Measurements from ENCODE around the gene ZNF560. TPM values are rescaled to one million over a fixed set of nuclear protein-coding genes. Genes with fewer than 3 reads are reported as not detected.

Gene ZNF560
- total RNA-seq, 1 donor from 2014 or later: not detected

DNA sequence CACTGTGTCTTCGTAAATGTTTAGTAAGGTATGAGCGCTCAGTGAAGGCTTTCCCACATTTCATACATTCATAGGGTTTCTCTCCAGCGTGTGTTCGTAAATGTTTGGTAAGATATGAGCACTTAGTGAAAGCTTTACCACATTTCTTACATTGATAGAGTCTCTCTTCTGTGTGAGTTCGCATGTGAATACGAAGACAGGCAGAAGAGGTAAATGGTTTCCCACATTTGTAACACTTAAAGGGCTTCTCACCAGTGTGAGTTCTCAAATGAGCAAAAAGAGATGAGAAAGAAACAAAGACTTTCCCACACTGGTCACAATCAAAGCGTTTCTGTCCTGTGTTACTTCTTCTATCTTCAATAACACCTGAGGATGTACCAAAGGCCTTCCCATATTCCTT is 31.3 kb downstream of the ZNF560 start:
- Mint-ChIP-seq H3K36me3 (ENCODE audit: low read depth) (peaks cover 15% of the 10 kb centered on the region), H3K27ac (ENCODE audit: unreplicated experiment) (no peak overlapping the region), H3K4me3 (ENCODE audit: unreplicated experiment) (no peak overlapping the region), H3K27me3 (ENCODE audit: low read depth) (no peaks in the 10 kb centered on the region), H3K4me1 (ENCODE audit: low read depth) (no peaks in the 10 kb centered on the region), H3K9me3 (ENCODE audit: low read depth) (peaks cover 72% of the 10 kb centered on the region)
- TF ChIP-seq CTCF (IDR thresholded peaks at IDR 0.05): no peak
- DNase-seq (ENCODE audit: low spot score): no peak

DNA sequence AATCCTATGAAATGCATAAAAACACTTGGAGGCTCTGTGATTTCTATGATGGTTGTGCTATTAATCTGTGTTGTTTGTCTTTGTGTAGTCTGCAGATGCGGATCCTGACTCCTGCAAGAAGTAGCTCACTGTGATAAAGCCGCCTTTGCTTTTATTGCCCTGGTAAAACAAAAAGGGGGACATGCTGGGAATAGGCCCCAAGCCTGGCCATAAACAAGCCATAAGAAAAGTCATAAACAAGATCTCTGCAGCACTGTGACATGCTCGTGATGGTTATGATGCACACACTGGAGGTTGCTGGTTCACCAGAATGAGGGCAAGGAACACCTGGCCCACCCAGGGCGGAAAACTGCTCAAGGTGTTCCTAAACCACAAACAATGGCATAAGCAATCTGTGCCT is 36.5 kb downstream of the ZNF560 start:
- H3K4me1 Mint-ChIP-seq (ENCODE audit: low read depth): no peaks in the 10 kb centered on the region
- H3K36me3 Mint-ChIP-seq (ENCODE audit: low read depth): peaks cover 29% of the 10 kb centered on the region
- DNase-seq (ENCODE audit: low spot score): no peak
- H3K27me3 Mint-ChIP-seq (ENCODE audit: low read depth): no peaks in the 10 kb centered on the region
- peaks cover 82% of the 10 kb centered on the region for H3K9me3 Mint-ChIP-seq (ENCODE audit: low read depth)
- H3K4me3 Mint-ChIP-seq (ENCODE audit: unreplicated experiment): no peak overlapping the region
- no peak for TF ChIP-seq CTCF (IDR thresholded peaks at IDR 0.05)
- no peak overlapping the region for H3K27ac Mint-ChIP-seq (ENCODE audit: unreplicated experiment)

DNA sequence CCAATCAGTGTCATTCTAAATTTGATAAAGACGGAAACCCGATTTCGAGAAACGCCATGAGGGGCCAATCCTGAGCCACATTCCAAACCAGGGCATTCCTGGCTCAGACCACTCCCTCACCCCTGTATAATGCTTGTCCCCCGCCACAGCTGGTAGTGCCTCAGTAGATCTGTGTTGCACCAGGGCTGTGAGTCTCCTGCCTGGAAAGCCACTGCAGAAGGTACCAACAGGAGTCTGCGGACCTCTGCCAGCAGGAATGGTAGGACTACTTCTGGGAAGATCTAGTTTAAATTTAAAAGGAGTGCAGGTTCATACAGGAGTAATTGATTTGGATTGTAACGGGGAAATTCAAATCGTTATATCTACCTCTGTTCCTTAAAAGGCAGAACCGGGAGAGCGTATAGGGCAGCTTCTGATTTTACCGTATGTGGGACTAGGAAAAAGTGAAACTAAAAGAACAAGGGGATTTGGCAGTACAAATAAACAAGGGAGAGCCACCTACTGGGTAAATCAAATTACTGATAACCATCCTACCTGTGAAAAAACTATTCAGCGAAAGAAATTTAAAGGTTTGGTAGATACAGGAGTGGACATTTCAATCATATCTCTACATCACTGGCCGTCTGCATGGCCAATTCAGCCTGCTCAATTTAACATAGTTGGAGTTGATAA is 42.3 kb downstream of the ZNF560 start:
- Mint-ChIP-seq H3K27me3 (ENCODE audit: low read depth) (no peaks in the 10 kb centered on the region), H3K9me3 (ENCODE audit: low read depth) (peaks cover 84% of the 10 kb centered on the region), H3K36me3 (ENCODE audit: low read depth) (peaks cover 34% of the 10 kb centered on the region), H3K27ac (ENCODE audit: unreplicated experiment) (no peak overlapping the region), H3K4me3 (ENCODE audit: unreplicated experiment) (no peak overlapping the region), H3K4me1 (ENCODE audit: low read depth) (no peaks in the 10 kb centered on the region)
- no peak for TF ChIP-seq CTCF (IDR thresholded peaks at IDR 0.05)
- no peak for DNase-seq (ENCODE audit: low spot score)

DNA sequence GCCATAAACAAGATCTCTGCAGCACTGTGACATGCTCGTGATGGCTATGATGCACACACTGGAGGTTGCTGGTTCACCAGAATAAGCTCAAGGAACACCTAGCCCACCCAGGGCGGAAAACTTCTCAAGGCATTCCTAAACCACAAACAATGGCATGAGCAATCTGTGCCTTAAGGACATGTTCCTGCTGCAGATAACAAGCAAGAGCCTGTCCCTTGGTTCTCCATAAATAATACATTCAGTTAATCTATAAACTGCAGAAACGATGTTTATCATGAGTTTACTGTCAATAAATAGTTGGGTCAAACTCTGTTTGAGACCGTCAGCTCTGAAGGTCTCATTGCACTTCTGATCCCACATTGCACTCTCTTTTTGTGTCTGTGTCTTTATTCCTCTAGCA is 44.5 kb downstream of the ZNF560 start:
- Mint-ChIP-seq H3K27ac (ENCODE audit: unreplicated experiment) (no peak overlapping the region), H3K4me1 (ENCODE audit: low read depth) (no peaks in the 10 kb centered on the region), H3K9me3 (ENCODE audit: low read depth) (peaks cover 76% of the 10 kb centered on the region), H3K36me3 (ENCODE audit: low read depth) (peaks cover 34% of the 10 kb centered on the region), H3K4me3 (ENCODE audit: unreplicated experiment) (no peak overlapping the region), H3K27me3 (ENCODE audit: low read depth) (no peaks in the 10 kb centered on the region)
- TF ChIP-seq CTCF (IDR thresholded peaks at IDR 0.05): no peak
- no peak for DNase-seq (ENCODE audit: low spot score)

- Mint-ChIP-seq H3K27me3 (ENCODE audit: low read depth) (no peaks in the 10 kb centered on the region), H3K36me3 (ENCODE audit: low read depth) (peaks cover 56% of the 10 kb centered on the region), H3K9me3 (ENCODE audit: low read depth) (peaks cover 56% of the 10 kb centered on the region), H3K4me1 (ENCODE audit: low read depth) (no peaks in the 10 kb centered on the region), H3K4me3 (ENCODE audit: unreplicated experiment) (no peak overlapping the region), H3K27ac (ENCODE audit: unreplicated experiment) (no peak overlapping the region)
- TF ChIP-seq CTCF (IDR thresholded peaks at IDR 0.05): no peak
- DNase-seq (ENCODE audit: low spot score): no peak
Observed at GRCh38 chr19:9445037-9445436, 53.4 kb downstream of the ZNF560 start.

Data from chondrocyte (in vitro differentiated cells).